Fibroblast of skin of left quadriceps (primary cell): ENCODE data around the gene AP5Z1.

Source experiments
- DNase-seq, 2 experiments: peaks; one replicate each; pipeline ENCODE4 v3.0.0-alpha.2; 2013; ENCODE audit warnings: low read depth in 2 of 2

The AP5Z1 gene

DNA sequence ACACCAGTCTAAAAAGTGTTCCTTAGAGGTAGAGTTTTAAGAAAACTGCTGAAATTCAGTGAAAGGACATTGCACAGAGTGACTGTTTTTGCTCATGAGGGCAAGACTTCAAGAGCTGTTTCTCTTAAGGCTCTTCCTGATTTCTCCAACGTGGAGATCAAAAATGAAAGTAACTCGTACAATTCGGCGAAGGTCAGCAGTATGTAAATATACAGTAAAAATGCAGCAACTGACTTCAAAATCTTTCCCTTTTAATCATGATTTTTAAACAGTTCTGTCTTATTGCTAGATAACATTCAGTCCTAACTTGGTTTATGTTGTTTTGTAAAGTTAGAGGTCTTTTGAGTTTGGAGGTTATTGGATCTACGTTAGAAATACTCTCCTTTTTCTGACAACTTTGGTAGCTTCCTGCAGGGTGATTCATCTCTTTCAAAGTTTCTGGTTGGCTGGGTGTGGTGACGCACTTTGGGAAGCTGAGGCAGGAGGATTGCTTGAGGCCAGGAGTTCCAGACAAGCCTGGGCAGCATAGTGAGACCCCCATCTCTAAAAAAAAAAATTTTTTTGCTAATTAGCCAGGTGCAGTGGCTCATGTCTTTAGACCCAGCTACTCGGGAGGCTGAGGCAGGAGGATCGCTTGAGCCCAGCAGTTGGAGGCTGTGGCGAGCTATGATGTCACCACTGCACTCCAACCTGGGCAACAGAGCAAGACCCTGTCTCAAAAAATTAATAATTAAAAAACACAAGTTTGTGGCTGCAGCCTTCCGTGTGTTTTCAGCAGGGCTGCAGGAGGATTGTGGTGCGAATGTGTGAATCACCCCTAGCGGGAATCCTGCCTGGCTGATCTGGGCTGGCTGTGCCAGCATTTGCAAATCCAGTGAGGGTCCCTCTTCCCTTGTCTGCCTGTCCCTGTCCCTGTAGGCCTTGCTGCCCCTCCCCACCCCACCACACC, 29.2 kb upstream of the AP5Z1 start:
- no peak for DNase-seq

DNA sequence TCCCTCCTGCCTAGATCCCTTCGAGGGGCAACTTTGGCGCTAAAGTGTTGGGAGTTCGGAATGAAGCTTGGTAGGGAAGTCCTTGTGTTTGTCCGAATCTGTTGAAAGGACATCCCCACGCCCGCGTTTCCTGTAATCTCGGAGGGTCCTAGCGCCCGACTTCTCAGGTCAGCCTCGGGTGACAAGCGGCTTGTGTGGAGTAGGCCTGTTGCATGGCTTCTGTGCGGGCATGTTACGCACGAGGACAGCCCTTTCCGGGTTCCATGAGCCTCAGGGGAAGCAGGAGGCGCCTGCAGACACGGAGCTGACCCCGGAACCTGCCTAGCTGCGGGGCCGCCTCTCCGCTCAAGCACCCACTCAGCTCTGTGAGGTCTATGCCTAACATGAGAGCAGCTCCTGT, 28.4 kb upstream of the AP5Z1 start:
- no peak for DNase-seq

GRCh38 chr7:4747746-4748145, 27.7 kb upstream of the AP5Z1 start:
- DNase-seq = no peak

GRCh38 chr7:4748231-4748681, 27.2 kb upstream of the AP5Z1 start:
- DNase-seq = no peak

- no peak for DNase-seq
These were observed 26.1 kb upstream of the AP5Z1 start for GRCh38 chr7:4749363-4749762.

GRCh38 chr7:4749798-4750197, 25.6 kb upstream of the AP5Z1 start:
- no peak for DNase-seq

DNA sequence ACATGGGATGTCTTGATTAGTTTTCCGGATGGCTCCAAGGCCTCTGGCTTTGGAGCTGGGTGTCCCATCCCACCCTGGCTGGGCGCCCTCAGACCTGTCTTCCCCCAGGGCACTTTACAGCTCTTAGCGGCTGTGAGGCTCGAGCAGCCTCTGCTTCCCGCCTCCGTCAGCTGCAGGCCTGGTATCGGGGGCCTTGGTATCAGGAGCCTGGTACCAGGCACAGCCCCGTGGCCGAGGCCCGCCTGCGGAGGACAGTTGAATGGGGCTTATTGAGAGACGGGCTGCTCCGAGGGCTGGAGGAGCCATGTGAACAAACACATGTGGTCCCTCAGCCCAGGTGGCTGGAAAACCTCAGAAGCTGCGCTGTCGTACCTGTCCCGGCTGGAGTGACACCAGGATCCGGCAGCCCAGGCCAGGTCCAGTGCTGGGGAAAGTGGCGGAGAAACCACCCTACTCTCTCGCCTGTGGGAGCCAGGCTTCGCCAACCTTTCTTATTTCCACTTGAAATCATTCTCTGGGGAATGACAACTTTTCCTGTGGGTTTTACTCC, 23.9 kb upstream of the AP5Z1 start:
- DNase-seq = no peak

- DNase-seq = no peak
These were observed 21.6 kb upstream of the AP5Z1 start for GRCh38 chr7:4753598-4754432.

- no peak for DNase-seq
These were observed 20.9 kb upstream of the AP5Z1 start for GRCh38 chr7:4754433-4755010.

GRCh38 chr7:4755045-4755444, 20.4 kb upstream of the AP5Z1 start:
- DNase-seq = no peak

DNA sequence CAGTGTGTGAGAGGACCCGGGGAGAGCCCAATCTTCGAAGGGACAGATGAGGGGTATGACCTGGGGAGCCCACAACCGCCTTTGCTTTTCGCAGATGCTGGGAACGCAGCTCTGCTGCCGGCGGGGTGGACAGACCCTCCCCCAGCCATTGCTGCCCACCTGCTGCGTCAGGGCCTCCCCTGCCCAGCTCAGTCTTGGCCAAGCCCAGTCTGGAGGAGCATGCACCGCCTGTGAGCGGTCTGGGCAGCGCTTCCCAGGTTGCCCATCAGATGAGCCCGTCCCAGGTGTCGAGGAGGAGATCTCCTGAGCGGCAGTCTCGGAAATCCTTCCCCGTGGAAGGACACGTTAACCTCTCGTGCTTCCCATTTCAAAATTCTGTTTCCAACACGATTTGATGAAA, 17.3 kb upstream of the AP5Z1 start:
- DNase-seq = no peak

DNA sequence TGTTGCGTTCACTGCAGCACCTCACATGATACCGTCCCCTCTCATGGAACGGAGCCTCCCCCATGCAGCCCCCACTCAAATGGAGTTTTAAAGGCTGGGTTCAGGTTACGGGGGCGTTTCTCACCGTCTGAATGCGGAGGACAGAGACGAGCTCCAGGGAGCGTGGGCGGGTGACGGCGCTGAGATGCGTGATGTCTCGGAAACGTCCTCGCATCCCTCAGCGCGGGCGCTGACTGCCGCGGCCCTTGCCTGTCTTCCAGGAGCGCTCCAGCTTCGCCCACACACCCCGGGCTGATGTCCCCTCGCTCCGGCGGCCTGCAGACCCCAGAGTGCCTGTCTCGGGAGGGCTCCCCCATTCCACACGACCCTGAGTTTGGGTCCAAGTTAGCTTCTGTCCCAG, 16.6 kb upstream of the AP5Z1 start:
- no peak for DNase-seq

DNA sequence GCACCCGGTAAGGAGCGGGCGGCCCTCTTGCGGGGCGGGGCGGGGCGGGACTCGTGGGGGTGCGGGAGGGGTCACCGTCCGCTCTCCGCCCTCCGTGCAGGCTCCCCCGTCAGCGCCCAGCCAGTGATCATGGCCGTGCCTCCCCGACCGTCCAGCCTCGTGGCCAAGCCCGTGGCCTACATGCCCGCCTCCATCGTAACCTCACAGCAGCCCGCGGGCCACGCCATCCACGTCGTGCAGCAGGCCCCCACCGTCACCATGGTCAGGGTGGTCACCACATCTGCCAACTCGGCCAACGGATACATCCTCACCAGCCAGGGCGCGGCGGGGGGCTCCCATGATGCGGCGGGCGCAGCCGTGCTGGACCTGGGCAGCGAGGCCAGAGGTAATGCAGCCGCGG, 16.2 kb upstream of the AP5Z1 start:
- no peak for DNase-seq

DNA sequence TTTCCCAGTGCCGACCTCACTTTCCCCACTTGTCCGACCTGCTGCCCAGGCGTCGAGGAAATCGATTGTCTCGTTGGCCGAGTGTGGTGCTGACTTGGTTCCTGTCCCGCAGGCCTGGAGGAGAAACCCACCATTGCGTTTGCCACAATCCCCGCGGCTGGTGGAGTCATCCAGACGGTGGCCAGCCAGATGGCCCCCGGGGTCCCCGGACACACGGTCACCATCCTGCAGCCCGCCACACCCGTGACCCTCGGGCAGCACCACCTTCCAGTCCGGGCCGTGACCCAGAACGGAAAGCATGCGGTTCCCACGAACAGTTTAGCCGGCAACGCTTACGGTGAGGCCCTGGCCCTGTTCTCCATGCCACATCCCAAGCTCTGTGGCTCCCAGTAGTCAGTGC, 14.5 kb upstream of the AP5Z1 start:
- no peak for DNase-seq

DNA sequence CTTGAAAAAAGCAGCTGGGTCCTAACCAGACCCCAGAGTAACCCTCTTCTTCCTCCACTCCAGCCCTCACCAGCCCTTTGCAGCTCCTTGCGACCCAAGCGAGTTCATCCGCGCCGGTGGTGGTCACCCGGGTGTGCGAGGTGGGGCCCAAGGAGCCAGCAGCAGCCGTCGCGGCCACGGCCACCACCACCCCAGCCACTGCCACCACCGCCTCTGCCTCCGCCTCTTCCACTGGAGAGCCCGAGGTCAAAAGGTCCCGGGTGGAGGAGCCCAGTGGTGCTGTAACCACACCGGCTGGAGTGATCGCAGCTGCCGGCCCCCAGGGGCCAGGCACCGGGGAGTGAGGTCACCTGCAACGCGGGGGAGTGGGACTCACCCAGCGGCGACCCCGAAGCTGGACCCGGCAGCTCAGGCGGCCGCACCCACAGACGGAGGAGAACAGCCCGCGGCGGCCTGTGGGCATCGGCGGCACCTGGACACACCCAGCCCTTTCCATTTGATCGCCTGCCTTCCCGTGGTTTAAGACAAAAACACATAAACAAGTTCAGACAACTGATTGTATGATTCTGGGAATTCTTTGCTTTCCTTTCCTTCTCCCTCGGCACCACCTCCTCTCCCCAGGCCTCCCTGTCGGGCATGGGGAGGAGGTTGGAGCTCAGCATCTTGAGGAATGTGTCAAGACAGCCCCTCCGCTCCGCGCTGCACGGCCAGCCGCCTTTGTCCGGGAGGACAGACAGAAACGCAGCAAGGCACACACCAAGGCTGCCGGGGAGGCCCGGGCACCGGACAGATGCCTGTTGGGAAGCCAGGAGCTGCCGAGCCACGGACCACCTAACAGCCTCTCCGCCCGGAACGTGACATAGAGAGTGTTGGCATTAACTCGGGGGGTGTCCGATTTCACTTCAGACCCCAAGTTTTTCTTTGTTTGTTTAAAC, 13.0 kb upstream of the AP5Z1 start:
- no peak for DNase-seq

GRCh38 chr7:4763091-4763793, 12.2 kb upstream of the AP5Z1 start:
- DNase-seq = no peak

DNA sequence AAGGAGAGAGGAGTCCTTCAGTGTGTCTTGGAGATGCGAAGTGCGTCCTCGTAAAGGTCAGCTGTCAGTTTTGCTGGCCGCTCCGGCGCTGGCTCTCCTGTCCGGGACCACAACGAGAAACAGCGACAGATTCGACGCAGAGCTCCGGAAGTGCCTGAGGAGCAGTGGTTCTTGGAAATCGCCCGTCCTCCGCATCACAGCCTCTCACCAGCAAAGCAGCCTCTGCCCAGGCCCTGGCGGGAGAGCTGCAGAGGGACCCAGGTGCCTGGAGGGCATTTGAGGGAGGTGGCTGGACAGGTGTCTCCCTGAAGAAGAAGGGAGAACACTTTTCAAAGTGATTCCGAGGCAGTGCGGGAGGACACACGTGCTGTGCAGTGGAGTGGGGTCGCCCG, 11.6 kb upstream of the AP5Z1 start:
- DNase-seq = no peak

GRCh38 chr7:4764402-4765007, 10.9 kb upstream of the AP5Z1 start:
- no peak for DNase-seq

DNA sequence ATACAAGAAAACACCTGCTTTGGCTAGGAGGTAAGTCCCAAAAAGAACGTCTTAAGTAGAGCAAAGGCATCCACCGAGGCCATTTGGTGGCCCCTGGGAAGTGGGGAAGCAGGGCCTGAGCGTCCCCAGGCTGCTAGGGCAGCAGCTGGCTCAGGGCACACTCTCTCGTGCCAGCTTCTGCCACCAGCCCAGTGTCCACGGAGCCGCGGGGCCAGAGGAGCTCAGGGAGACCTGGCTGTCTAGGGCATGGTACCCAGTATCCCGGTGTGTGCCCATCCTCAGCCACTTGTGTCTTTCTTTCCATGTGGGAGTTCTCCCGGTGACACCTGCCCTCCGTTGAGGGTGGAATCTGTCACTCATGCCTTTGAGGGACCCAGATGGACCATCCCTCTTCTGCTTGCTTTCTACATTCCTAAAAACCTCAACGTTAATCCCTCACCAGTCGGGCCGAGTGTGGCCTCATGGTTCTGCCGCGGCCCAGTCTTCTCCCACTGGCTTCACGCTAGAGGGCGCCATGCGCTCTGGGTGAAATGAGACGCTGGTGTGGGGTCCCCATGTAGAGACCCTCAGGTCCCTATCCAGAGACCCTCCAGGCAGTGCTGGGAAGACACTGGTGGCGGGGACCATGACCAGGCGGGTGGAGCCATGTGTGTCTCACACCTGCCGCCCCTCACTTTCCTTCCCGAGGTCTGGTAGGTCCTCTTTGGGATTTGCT, 9.5 kb upstream of the AP5Z1 start:
- DNase-seq = no peak
